ENCODE results near the gene ADRB2.

ADRB2 gene

GRCh38 chr5:148794275-148794674, 32.1 kb upstream of the ADRB2 start:
- H3F3A ChIP-seq (ENCODE audit: insufficient read depth): no peaks in the 10 kb centered on the region
- H3K27ac ChIP-seq (ENCODE audit: low read depth, low read length): no peak overlapping the region
- H4K20me1 ChIP-seq (ENCODE audit: low read depth, low read length): no peaks in the 10 kb centered on the region
- H3K79me2 ChIP-seq (ENCODE audit: insufficient read depth, low read length): no peaks in the 10 kb centered on the region
- no peaks in the 10 kb centered on the region for H3K9me2 ChIP-seq (replicated peaks; ENCODE audit: insufficient read depth, low read length)
- H3K27me3 ChIP-seq (ENCODE audit: low read length): no peaks in the 10 kb centered on the region
- no peak overlapping the region for H3K9ac ChIP-seq (ENCODE audit: low read length)
- no peak overlapping the region for H3K4me2 ChIP-seq (ENCODE audit: low read depth, low read length, poor library complexity, severe bottlenecking)
- no peak overlapping the region for H3K4me3 ChIP-seq (ENCODE audit: insufficient read depth, low read length, poor library complexity, severe bottlenecking)
- TF ChIP-seq EZH2phosphoT487 (conservative IDR thresholded peaks at IDR 0.05; ENCODE audit: low read length) (no peak), CTCF (IDR thresholded peaks at IDR 0.05; ENCODE audit: insufficient read depth, low read length, poor library complexity, severe bottlenecking) (no peak)
- no peaks in the 10 kb centered on the region for H3K9me3 ChIP-seq (ENCODE audit: insufficient read depth, low read length)
- no peaks in the 10 kb centered on the region for H3K36me3 ChIP-seq (ENCODE audit: low read length)
- no peak overlapping the region for H2AFZ ChIP-seq (ENCODE audit: low read depth, low read length, severe bottlenecking)

- Histone ChIP-seq H2AFZ (ENCODE audit: low read depth, low read length, severe bottlenecking) (no peak overlapping the region), H3K27me3 (ENCODE audit: low read length) (no peaks in the 10 kb centered on the region), H3K9me2 (replicated peaks; ENCODE audit: insufficient read depth, low read length) (no peaks in the 10 kb centered on the region), H3K36me3 (ENCODE audit: low read length) (no peaks in the 10 kb centered on the region), H3K4me2 (ENCODE audit: low read depth, low read length, poor library complexity, severe bottlenecking) (no peak overlapping the region), H3F3A (ENCODE audit: insufficient read depth) (no peaks in the 10 kb centered on the region), H3K79me2 (ENCODE audit: insufficient read depth, low read length) (no peaks in the 10 kb centered on the region), H3K9me3 (ENCODE audit: insufficient read depth, low read length) (no peaks in the 10 kb centered on the region), H3K9ac (ENCODE audit: low read length) (no peak overlapping the region), H3K4me3 (ENCODE audit: insufficient read depth, low read length, poor library complexity, severe bottlenecking) (no peak overlapping the region), H4K20me1 (ENCODE audit: low read depth, low read length) (no peaks in the 10 kb centered on the region), H3K27ac (ENCODE audit: low read depth, low read length) (no peak overlapping the region)
- no peak for TF ChIP-seq CTCF (IDR thresholded peaks at IDR 0.05; ENCODE audit: insufficient read depth, low read length, poor library complexity, severe bottlenecking)
- no peak for TF ChIP-seq EZH2phosphoT487 (conservative IDR thresholded peaks at IDR 0.05; ENCODE audit: low read length)
Measured at GRCh38 chr5:148794729-148795561, 31.5 kb upstream of the ADRB2 start.

GRCh38 chr5:148796936-148797335, 29.5 kb upstream of the ADRB2 start:
- Histone ChIP-seq H3K27ac (ENCODE audit: low read depth, low read length) (no peak overlapping the region), H3K36me3 (ENCODE audit: low read length) (no peaks in the 10 kb centered on the region), H3K9me2 (replicated peaks; ENCODE audit: insufficient read depth, low read length) (no peaks in the 10 kb centered on the region), H3K4me2 (ENCODE audit: low read depth, low read length, poor library complexity, severe bottlenecking) (no peak overlapping the region), H3K9ac (ENCODE audit: low read length) (no peak overlapping the region), H3K79me2 (ENCODE audit: insufficient read depth, low read length) (no peaks in the 10 kb centered on the region), H3K4me3 (ENCODE audit: insufficient read depth, low read length, poor library complexity, severe bottlenecking) (no peak overlapping the region), H3K9me3 (ENCODE audit: insufficient read depth, low read length) (no peaks in the 10 kb centered on the region), H4K20me1 (ENCODE audit: low read depth, low read length) (no peaks in the 10 kb centered on the region), H2AFZ (ENCODE audit: low read depth, low read length, severe bottlenecking) (no peak overlapping the region), H3K27me3 (ENCODE audit: low read length) (no peaks in the 10 kb centered on the region), H3F3A (ENCODE audit: insufficient read depth) (no peaks in the 10 kb centered on the region)
- TF ChIP-seq CTCF (IDR thresholded peaks at IDR 0.05; ENCODE audit: insufficient read depth, low read length, poor library complexity, severe bottlenecking): no peak
- TF ChIP-seq EZH2phosphoT487 (conservative IDR thresholded peaks at IDR 0.05; ENCODE audit: low read length): no peak
